IMR-90 (cell line): ENCODE results near the gene NR2C2. TPM values are rescaled to one million over a fixed set of nuclear protein-coding genes. Genes with fewer than 3 reads are reported as not detected.

Source experiments
- ATAC-seq: fragments of 200-7000 bp; cut with Tn5 transposase; 2 replicates; pipeline ENCODE4 v1.9.1; 2020; ENCODE audit warnings: low read depth, mild to moderate bottlenecking, moderate library complexity
- BruUV-seq: library from RNA; stranded (reverse); fragments of 400-500 nt; replicated peaks from 2 replicates; lab custom pipeline; 2021; lab: Mats Ljungman, UMichigan
- CTCF ChIA-PET: fragments of 300-600 bp; formaldehyde crosslinking; extraction: SDS; loops from one replicate; lab custom pipeline; 2021; ENCODE audit warnings: antibody characterized with exemption; lab: Yijun Ruan, JAX
- POLR2A ChIA-PET: fragments of 300-600 bp; sonication (Branson Sonifier 250); formaldehyde crosslinking; loops from one replicate; lab custom pipeline; 2022; ENCODE audit warnings: antibody characterized with exemption; ENCODE audit not compliant: unreplicated experiment; lab: Charles Lee
- DNase-seq: peaks from one replicate; pipeline ENCODE4 v3.0.0; 2013
- H2AFZ ChIP-seq: replicated peaks from 2 replicates; pipeline ENCODE3; 2013; ENCODE audit warnings: low read length, mild to moderate bottlenecking; ENCODE audit not compliant: poor library complexity
- H2AK5ac ChIP-seq: 2 replicates; pipeline ENCODE4 v1.6.1; 2013; ENCODE audit warnings: low read depth, low read length, inconsistent platforms
- H2AK9ac ChIP-seq: replicated peaks from 2 replicates; pipeline ENCODE3; 2013; ENCODE audit warnings: mild to moderate bottlenecking, low read depth, low read length, moderate library complexity; ENCODE audit not compliant: poor library complexity
- H2BK120ac ChIP-seq: 2 replicates; pipeline ENCODE4 v1.6.1; 2013; ENCODE audit warnings: low read depth, low read length, inconsistent platforms
- H2BK15ac ChIP-seq: 3 replicates; pipeline ENCODE4 v1.6.1; 2013; ENCODE audit warnings: low read depth, low read length, inconsistent platforms
- H2BK20ac ChIP-seq: 2 replicates; pipeline ENCODE4 v1.6.1; 2013; ENCODE audit warnings: low read depth, mild to moderate bottlenecking, inconsistent platforms, low read length, moderate library complexity
- H2BK5ac ChIP-seq: 2 replicates; pipeline ENCODE4 v1.6.1; 2013; ENCODE audit warnings: mild to moderate bottlenecking, low read depth, low read length, inconsistent platforms; ENCODE audit not compliant: poor library complexity, severe bottlenecking
- H3K14ac ChIP-seq: replicated peaks from 2 replicates; pipeline ENCODE4 v1.6.1; 2013; ENCODE audit warnings: low read depth, low read length, inconsistent platforms
- H3K18ac ChIP-seq: 2 replicates; pipeline ENCODE4 v1.6.1; 2013; ENCODE audit warnings: low read depth, low read length, control low read depth
- H3K23ac ChIP-seq: 2 replicates; pipeline ENCODE4 v1.6.1; 2013; ENCODE audit warnings: low read depth, low read length, inconsistent platforms
- H3K27ac ChIP-seq: 2 replicates; pipeline ENCODE4 v1.5.1; 2013; ENCODE audit warnings: mild to moderate bottlenecking, control low read depth, low read length; ENCODE audit not compliant: insufficient read depth
- H3K27me3 ChIP-seq: 2 replicates; pipeline ENCODE4 v1.6.1; 2013; ENCODE audit warnings: low read length; ENCODE audit not compliant: control insufficient read depth, insufficient read depth
- H3K36me3 ChIP-seq: 2 replicates; pipeline ENCODE4 v1.6.1; 2013; ENCODE audit warnings: low read length, mixed read lengths; ENCODE audit not compliant: control insufficient read depth, insufficient read depth
- H3K4ac ChIP-seq: 2 replicates; pipeline ENCODE4 v1.6.1; 2013; ENCODE audit warnings: low read depth, low read length, inconsistent platforms
- H3K4me1 ChIP-seq: 2 replicates; pipeline ENCODE4 v1.6.1; 2013; ENCODE audit warnings: low read length, mixed read lengths; ENCODE audit not compliant: control insufficient read depth, insufficient read depth
- H3K4me2 ChIP-seq: 2 replicates; pipeline ENCODE4 v1.6.1; 2013; ENCODE audit warnings: low read depth, mild to moderate bottlenecking, control low read depth, low read length, moderate library complexity
- H3K4me3 ChIP-seq: 2 replicates; pipeline ENCODE4 v1.5.1; 2013; ENCODE audit warnings: low read depth, mild to moderate bottlenecking, control low read depth, low read length, moderate library complexity; ENCODE audit not compliant: insufficient read depth
- H3K56ac ChIP-seq: 2 replicates; pipeline ENCODE4 v1.6.1; 2013; ENCODE audit warnings: low read length, inconsistent platforms; ENCODE audit not compliant: insufficient read depth; ENCODE audit errors: extremely low read depth
- H3K79me1 ChIP-seq, 2 experiments: 2 replicates each; pipeline ENCODE4 v1.6.1; 2013; ENCODE audit warnings: low read length in 2 of 2, inconsistent platforms in 1 of 2, low read depth in 1 of 2
- H3K9ac ChIP-seq: 2 replicates; pipeline ENCODE4 v1.6.1; 2013; ENCODE audit warnings: low read depth, low read length, control low read depth
- H3K9me1 ChIP-seq: 2 replicates; pipeline ENCODE4 v1.6.1; 2013; ENCODE audit warnings: low read length, inconsistent platforms; ENCODE audit not compliant: insufficient read depth
- H3K9me3 ChIP-seq: 2 replicates; pipeline ENCODE4 v1.6.1; 2013; ENCODE audit warnings: low read length; ENCODE audit not compliant: control insufficient read depth, insufficient read depth
- H4K20me1 ChIP-seq: 2 replicates; pipeline ENCODE4 v1.6.1; 2013; ENCODE audit warnings: low read length, inconsistent platforms; ENCODE audit not compliant: insufficient read depth
- H4K5ac ChIP-seq: 2 replicates; pipeline ENCODE4 v1.6.1; 2013; ENCODE audit warnings: mild to moderate bottlenecking, low read depth, low read length, control low read depth
- H4K8ac ChIP-seq, 2 experiments: 2 replicates each; pipeline ENCODE4 v1.6.1; 2013; ENCODE audit warnings: low read depth in 2 of 2, low read length in 2 of 2, control low read depth in 1 of 2, inconsistent platforms in 1 of 2
- H4K91ac ChIP-seq: 2 replicates; pipeline ENCODE4 v1.6.1; 2013; ENCODE audit warnings: low read depth, low read length, inconsistent platforms; ENCODE audit not compliant: insufficient read depth
- CEBPB ChIP-seq: IDR thresholded peaks from 2 replicates; pipeline ENCODE4 v1.6.1; 2012; ENCODE audit warnings: low read depth, low read length, improper control_type of control experiment
- MAZ ChIP-seq: IDR thresholded peaks from 2 replicates; pipeline ENCODE4 v1.6.1; 2012; ENCODE audit warnings: low read depth, mild to moderate bottlenecking, low read length, improper control_type of control experiment, moderate library complexity, borderline replicate concordance
- POLR2A ChIP-seq: IDR thresholded peaks from 2 replicates; pipeline ENCODE4 v1.6.1; 2012; ENCODE audit warnings: mild to moderate bottlenecking, low read depth, low read length
- WGBS, 2 experiments: methylation state at CpG; one replicate each; pipeline versions ENCODE4 v1.1.5 to v1.1.7; 2013; ENCODE audit warnings: missing lambda C conversion rate in 2 of 2; ENCODE audit not compliant: insufficient read length in 1 of 2; ENCODE audit errors: extremely low coverage in 2 of 2; 5-methylcytosine and 5-hydroxymethylcytosine counted together
- dilution Hi-C: fragments of 300-500 bp; cut with HindIII; formaldehyde crosslinking; loops from one replicate; pipeline ENCODE4 v1.14.3; 2018; ENCODE audit warnings: low sequenced_read_pairs; ENCODE audit not compliant: unreplicated experiment
- in situ Hi-C: fragments of 300-500 bp; cut with MboI; formaldehyde crosslinking; loops from 3 replicates; pipeline ENCODE4 v1.14.3; 2019; ENCODE audit warnings: low sequenced_read_pairs, inconsistent platforms, mixed read lengths
- intact Hi-C: fragments of 100-400 bp; cut with micrococcal nuclease; formaldehyde crosslinking; loops from 2 replicates; pipeline ENCODE4 v1.10.0; 2022
- polyA plus RNA-seq, 3 experiments: library from polyadenylated mRNA; depleted of rRNA; stranded (reverse); fragments of >200 nt; gene quantifications; 2 replicates each; pipeline ENCODE4 v1.2.3, GENCODE V29; 2012; ENCODE audit warnings: low replicate concordance in 1 of 3
- total RNA-seq: library from RNA; depleted of rRNA; stranded (reverse); fragments of >200 nt; gene quantifications from 2 replicates; pipeline ENCODE4 v1.2.3, GENCODE V29; 2012

The NR2C2 gene
- total and polyA plus RNA-seq, 2 of the 4 experiments (the other 2 are of a cell fraction) = 10.4 to 13.8 TPM

DNA sequence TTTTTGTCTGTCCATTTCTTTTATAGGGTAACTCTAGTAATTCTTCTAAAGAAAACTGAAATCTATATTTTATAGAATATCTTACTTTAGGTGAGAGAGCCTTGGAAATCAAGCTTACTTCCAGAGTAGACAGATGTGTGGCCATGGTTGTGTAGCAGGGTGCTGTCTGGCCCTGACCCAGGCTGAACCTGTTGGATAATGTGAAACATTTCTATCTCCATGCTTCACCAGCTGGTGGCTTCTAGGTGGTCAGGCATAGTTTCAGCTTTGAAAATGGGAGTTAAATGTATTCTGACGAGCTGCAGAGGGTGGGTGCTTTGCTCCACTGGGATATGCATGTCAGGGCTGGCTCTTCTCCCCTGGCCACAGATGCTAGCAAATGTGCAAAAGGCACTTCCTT is 20.8 kb upstream of the NR2C2 start:
- H2AFZ ChIP-seq = no peak overlapping the region
- H2AK5ac ChIP-seq = no peak overlapping the region
- H2BK5ac ChIP-seq = no peak overlapping the region
- ChIA-PET POLR2A (interaction anchor here (0.6 kb wide), 1 partner anchor 14 kb away, joined by 4 read pairs; no protein-coding TSS in a partner anchor), CTCF (interaction anchor here (1.1 to 1.3 kb wide), 3 partner anchors 11 to 88 kb away, joined by 3 to 7 read pairs (median 4); no protein-coding TSS in a partner anchor)
- no peak overlapping the region for H3K23ac ChIP-seq
- H3K4ac ChIP-seq = no peak overlapping the region
- H4K91ac ChIP-seq = no peak overlapping the region
- H3K9me3 ChIP-seq = no peaks in the 10 kb centered on the region
- H2BK20ac ChIP-seq = no peak overlapping the region; the same call in 1 of the 2 replicates
- in situ Hi-C loops = loop anchor here (10.0 to 25.0 kb wide), 2 partner anchors 286 to 422 kb away; partner anchors contain the start of gene CAPN7
- dilution Hi-C loops = no loop called here
- peaks cover 3% of the 10 kb centered on the region; the same call in 1 of the 2 replicates for H3K27me3 ChIP-seq
- no CpG with 5 or more reads among the region's 1 CpG for WGBS, 2 experiments
- H3K9me1 ChIP-seq = no peaks in the 10 kb centered on the region
- BruUV-seq = no TSS peak
- H3K27ac ChIP-seq = no peak overlapping the region
- H3K56ac ChIP-seq = no peak overlapping the region
- no peak overlapping the region for H3K14ac ChIP-seq
- H3K4me2 ChIP-seq = no peak overlapping the region
- no peak overlapping the region for H3K9ac ChIP-seq
- H3K18ac ChIP-seq = no peak overlapping the region
- no peak overlapping the region for H2BK120ac ChIP-seq
- no peaks in the 10 kb centered on the region for H3K4me1 ChIP-seq
- intact Hi-C loops = loop anchor here (5.0 kb wide), 2 partner anchors 126 to 171 kb away; partner anchors contain the start of gene RBSN
- DNase-seq = no peak
- H3K36me3 ChIP-seq = no peaks in the 10 kb centered on the region
- TF ChIP-seq POLR2A (no peak), MAZ (no peak), CEBPB (no peak)
- H2AK9ac ChIP-seq = no peak overlapping the region
- H4K8ac ChIP-seq = no peak overlapping the region
- no peak overlapping the region for H3K4me3 ChIP-seq
- no peak overlapping the region for H2BK15ac ChIP-seq
- no peak overlapping the region for H4K5ac ChIP-seq
- no peaks in the 10 kb centered on the region for H4K20me1 ChIP-seq
- H3K79me1 ChIP-seq = no peaks in the 10 kb centered on the region
- ATAC-seq = no peak
